Measurements from ENCODE around the gene BICD2. TPM values are rescaled to one million over a fixed set of nuclear protein-coding genes. Genes with fewer than 3 reads are reported as not detected.

The BICD2 gene
- total RNA-seq, 2 donors from 2014 or later: 6.2 to 9.8 TPM

DNA sequence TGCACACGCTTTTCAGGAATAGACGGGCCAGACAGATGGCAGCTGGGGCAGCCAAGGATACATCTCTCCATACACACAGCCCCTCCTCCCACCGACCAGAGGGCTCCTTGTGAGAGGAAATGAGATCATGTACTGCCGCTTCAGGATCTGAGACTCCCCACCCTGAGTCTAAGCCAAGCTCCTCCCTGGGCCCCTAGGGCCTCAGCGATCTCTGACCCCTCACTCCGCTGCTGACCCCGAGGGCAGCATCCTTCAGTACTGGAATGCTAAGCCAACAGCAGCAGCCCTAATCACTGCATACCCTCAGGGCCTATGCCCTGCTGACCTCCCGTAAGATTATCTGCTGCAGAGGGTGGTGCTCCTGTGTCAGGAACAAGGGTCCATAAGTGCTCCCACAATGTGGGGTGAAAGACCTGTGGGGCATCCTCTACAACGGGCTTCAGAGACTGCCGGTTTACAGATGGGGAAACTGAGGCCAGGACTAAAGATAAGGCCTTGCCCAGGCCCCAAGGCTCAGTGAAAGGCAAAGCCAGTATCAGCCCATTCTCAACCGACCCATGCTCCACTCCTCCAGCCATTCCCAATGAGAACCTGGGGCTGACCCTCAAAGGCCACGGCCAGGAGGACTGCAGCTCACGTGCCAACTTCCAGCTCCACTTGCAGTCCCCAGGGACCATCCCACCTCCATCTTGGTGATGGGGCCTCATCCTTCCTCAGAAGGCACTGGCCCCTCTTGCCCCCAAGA is 37.5 kb downstream of the BICD2 start:
- TF ChIP-seq, protein P1, sequence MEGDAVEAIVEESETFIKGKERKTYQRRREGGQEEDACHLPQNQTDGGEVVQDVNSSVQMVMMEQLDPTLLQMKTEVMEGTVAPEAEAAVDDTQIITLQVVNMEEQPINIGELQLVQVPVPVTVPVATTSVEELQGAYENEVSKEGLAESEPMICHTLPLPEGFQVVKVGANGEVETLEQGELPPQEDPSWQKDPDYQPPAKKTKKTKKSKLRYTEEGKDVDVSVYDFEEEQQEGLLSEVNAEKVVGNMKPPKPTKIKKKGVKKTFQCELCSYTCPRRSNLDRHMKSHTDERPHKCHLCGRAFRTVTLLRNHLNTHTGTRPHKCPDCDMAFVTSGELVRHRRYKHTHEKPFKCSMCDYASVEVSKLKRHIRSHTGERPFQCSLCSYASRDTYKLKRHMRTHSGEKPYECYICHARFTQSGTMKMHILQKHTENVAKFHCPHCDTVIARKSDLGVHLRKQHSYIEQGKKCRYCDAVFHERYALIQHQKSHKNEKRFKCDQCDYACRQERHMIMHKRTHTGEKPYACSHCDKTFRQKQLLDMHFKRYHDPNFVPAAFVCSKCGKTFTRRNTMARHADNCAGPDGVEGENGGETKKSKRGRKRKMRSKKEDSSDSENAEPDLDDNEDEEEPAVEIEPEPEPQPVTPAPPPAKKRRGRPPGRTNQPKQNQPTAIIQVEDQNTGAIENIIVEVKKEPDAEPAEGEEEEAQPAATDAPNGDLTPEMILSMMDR (IDR thresholded peaks at IDR 0.05): no peak
- Histone ChIP-seq H3K9me3 (no peaks in the 10 kb centered on the region), H3K4me3 (no peak overlapping the region), H3K9ac (ENCODE audit: low read depth in 2 of 2, low read length in 2 of 2) (no peak overlapping the region), H3K36me3 (no peaks in the 10 kb centered on the region), H3K4me1 (no peaks in the 10 kb centered on the region), H3K27ac (no peak overlapping the region), H3K27me3 (no peaks in the 10 kb centered on the region)
- no peak for DNase-seq
- intact Hi-C loops (cut with DNase I): no loop called here

DNA sequence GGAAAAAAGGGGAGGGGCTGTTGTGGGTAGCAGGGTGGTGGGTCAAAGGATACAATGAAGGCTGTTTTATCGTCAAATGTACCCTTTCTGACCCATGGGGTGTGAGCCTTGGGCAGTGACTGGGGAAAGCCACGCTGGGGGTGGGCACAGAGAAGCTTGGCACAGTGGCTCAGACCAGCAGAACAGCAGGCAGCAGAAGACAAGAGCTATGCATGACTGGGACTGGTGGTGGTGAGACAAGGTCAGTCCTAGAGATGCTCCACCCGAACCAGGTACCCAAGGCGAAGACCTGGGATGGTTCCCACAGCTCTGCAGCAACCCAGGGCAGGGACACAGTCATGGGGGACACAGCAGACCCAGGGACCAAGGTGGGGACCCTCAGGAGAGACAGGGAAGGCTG is 38.3 kb downstream of the BICD2 start:
- H3K9ac ChIP-seq (ENCODE audit: low read depth in 2 of 2, low read length in 2 of 2): no peak overlapping the region
- no peak for DNase-seq
- H3K27ac ChIP-seq: no peak overlapping the region
- no peaks in the 10 kb centered on the region for H3K4me1 ChIP-seq
- H3K27me3 ChIP-seq: no peaks in the 10 kb centered on the region
- TF ChIP-seq, protein P1 (IDR thresholded peaks at IDR 0.05): no peak
- no peaks in the 10 kb centered on the region for H3K36me3 ChIP-seq
- H3K4me3 ChIP-seq: no peak overlapping the region
- no peaks in the 10 kb centered on the region for H3K9me3 ChIP-seq
- intact Hi-C loops (cut with DNase I): no loop called here

DNA sequence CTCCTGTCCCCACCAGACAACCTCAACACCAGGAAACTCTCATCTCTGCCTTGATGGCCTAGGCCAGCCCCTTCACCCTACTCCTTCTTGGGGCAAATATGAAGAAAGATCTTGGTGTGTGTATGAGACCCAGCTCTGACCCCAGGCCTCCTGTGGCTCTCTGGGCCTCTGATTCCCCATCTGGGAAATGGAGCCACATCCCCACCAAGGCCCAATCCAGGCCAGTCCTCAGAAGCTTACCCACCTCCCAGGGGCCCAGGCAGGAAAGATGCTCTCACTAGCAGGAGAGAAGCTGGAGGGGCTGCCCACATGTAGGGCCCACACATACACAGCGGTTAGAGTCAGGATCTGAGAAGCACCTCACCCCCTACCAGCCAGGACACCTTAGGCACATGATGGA is 38.9 kb downstream of the BICD2 start:
- no peaks in the 10 kb centered on the region for H3K4me1 ChIP-seq
- no peaks in the 10 kb centered on the region for H3K27me3 ChIP-seq
- intact Hi-C loops (cut with DNase I): no loop called here
- TF ChIP-seq, protein P1 (IDR thresholded peaks at IDR 0.05): no peak
- H3K4me3 ChIP-seq: no peak overlapping the region
- no peak for DNase-seq
- H3K9ac ChIP-seq (ENCODE audit: low read depth in 2 of 2, low read length in 2 of 2): no peak overlapping the region
- H3K36me3 ChIP-seq: no peaks in the 10 kb centered on the region
- no peaks in the 10 kb centered on the region for H3K9me3 ChIP-seq
- H3K27ac ChIP-seq: no peak overlapping the region

DNA sequence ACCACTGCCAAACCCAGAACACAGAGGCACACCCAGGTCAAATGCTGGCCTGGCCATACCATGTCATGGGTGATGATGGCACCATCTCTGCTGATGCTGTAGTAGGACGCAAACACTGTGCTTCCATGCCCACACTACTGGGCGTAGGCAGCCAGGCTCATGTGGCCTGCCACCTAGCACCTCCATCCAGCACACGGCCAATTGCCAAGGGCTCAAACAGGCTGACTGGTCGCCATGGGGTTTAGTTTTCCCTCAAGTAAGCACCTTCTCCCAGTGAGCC is 39.4 kb downstream of the BICD2 start:
- no peaks in the 10 kb centered on the region for H3K4me1 ChIP-seq
- no peak overlapping the region for H3K4me3 ChIP-seq
- H3K36me3 ChIP-seq: peaks cover 2% of the 10 kb centered on the region
- DNase-seq: no peak
- no peaks in the 10 kb centered on the region for H3K27me3 ChIP-seq
- intact Hi-C loops (cut with DNase I): no loop called here
- TF ChIP-seq, protein P1 (IDR thresholded peaks at IDR 0.05): no peak
- no peaks in the 10 kb centered on the region for H3K9me3 ChIP-seq
- H3K27ac ChIP-seq: no peak overlapping the region
- no peak overlapping the region for H3K9ac ChIP-seq (ENCODE audit: low read depth in 2 of 2, low read length in 2 of 2)

DNA sequence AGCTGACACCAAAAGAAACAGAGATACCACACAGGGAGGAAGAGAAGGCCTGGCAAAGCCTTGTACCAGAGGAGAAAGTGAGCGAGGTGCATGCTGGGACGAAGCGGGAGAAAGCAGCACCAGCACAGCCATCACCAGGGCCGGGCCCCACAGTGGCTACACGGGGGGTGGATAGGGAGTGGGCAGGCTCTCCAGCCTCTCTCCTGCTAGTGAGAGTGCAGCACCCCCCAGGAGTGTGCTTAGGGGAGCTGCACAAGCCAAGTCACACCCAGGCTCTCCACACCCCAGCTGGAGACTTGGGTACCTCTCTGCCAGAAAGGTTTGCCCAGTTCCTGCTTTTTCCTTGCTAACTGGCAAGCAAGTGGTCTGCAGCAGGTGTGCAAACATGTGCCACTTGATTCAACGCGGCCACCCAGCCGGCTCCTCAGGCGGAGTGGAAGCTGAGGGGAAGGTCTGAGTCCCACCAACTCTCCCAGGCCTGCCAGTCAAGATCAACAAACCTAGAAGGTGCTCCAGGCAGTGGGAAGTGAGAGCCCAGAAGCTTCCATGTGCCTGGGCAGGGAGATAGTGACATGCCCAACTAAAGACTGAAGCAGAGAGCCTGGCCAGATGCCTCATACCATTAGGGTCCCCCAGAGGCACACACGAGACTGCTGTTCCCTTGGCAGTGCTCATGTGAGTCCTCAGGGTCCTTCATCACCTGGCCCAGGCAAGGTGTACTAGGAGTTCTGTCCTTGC is 39.9 kb downstream of the BICD2 start:
- Histone ChIP-seq H3K9ac (ENCODE audit: low read depth in 2 of 2, low read length in 2 of 2) (no peak overlapping the region), H3K27ac (no peak overlapping the region)

More for the DNA sequence above, 39.9 kb downstream of the BICD2 start:
- TF ChIP-seq, protein P1 (IDR thresholded peaks at IDR 0.05): no peak
- Histone ChIP-seq H3K9me3 (no peaks in the 10 kb centered on the region), H3K4me3 (no peak overlapping the region), H3K27me3 (no peaks in the 10 kb centered on the region), H3K36me3 (peaks cover 7% of the 10 kb centered on the region), H3K4me1 (no peaks in the 10 kb centered on the region)
- intact Hi-C loops (cut with DNase I): no loop called here
- DNase-seq: peak; percentile 10
